ENCODE results near the gene CST9L.

Gene CST9L
- 0 reads per million in 3 experiments for total RNA-seq

GRCh38 chr20:23568320-23568970 lies at the start of gene CST9L:
Gene CST9L, minus strand, starts transcription at chr20:23568484. Its CDS starts 34 bp downstream, at chr20:23568450.
- DNase-seq, result no peak

GRCh38 chr20:23614163-23614562 lies 45.9 kb upstream of the CST9L start:
- DNase-seq, result no peak

DNA sequence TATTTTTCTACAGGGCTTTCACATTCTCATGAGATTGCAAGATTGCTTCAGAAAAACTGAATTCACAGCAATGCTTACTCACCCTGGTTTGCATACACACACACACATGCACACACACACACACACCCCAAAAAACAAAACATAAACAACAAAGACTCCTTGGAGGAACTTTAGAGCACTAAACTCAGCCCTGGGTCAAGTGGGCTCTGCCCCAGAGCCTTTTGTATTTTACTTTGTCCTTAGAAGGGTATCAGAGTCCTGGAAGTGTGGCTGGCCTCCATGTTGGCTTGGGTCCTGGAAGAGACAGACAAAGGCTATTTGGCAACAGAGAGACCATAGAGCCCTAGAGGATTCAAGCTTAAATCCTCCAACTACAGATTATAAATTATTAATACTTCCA lies 45.4 kb upstream of the CST9L start:
- no peak for DNase-seq

DNA sequence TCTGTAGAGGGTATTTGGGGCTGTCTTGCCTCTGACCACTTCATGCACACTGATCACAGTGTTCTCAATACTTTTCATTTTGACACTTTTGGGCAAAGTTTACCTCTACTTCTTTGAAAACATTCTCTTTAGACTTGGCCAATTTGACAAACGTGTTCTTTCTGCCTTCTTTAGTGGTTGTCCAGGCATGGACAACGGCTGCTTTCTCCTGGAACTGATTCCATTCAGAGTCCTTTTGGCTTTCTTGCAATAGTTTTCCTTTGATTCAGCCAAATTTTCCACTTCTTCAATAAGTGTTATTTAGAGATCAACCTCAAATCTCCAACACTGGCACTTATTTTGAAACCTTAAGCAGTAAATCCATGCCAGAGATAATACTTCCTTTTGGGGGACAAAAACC lies 44.1 kb upstream of the CST9L start:
- no peak for DNase-seq

GRCh38 chr20:23609486-23610109 lies 41.3 kb upstream of the CST9L start:
- no peak for DNase-seq

GRCh38 chr20:23608251-23608846 lies 40.1 kb upstream of the CST9L start:
- DNase-seq, result no peak

DNA sequence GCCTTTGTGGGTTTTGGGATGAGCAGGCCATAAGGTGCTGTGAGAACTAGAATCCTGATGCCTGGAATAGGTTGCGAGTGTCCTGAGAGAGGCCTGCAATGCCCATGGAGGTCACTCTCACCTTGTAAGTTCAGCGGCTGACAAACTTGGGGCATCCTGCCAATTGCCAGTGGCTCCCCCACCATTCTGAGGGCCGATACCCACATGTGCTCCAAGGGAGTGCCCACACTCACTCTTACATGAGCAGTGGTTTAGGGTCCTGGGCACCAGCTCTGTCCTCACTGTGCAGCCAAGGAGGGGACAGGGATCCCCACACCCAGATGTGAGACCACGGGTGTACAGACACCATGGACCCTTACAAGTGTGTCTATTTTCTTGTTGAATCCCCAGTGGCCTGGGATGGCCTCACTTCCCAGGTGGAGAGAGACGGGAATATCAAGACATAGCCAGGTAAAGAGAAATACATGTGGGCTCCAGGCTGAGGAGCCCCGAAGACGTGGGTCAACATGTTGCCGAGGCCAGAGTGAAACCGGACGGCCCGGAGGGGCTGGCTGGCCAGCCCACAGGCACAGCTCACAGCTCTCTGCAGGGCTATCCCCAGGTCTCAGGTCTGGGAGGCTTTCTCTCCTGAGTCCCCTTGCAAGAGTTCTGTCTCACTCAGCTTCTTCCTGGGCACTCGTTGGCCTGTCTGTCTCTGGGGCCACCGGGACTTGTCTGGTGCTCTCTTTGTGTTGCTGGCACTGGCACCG lies 39.4 kb upstream of the CST9L start:
- no peak for DNase-seq

GRCh38 chr20:23606652-23607049 lies 38.4 kb upstream of the CST9L start:
- DNase-seq, result peak; percentile 34

DNA sequence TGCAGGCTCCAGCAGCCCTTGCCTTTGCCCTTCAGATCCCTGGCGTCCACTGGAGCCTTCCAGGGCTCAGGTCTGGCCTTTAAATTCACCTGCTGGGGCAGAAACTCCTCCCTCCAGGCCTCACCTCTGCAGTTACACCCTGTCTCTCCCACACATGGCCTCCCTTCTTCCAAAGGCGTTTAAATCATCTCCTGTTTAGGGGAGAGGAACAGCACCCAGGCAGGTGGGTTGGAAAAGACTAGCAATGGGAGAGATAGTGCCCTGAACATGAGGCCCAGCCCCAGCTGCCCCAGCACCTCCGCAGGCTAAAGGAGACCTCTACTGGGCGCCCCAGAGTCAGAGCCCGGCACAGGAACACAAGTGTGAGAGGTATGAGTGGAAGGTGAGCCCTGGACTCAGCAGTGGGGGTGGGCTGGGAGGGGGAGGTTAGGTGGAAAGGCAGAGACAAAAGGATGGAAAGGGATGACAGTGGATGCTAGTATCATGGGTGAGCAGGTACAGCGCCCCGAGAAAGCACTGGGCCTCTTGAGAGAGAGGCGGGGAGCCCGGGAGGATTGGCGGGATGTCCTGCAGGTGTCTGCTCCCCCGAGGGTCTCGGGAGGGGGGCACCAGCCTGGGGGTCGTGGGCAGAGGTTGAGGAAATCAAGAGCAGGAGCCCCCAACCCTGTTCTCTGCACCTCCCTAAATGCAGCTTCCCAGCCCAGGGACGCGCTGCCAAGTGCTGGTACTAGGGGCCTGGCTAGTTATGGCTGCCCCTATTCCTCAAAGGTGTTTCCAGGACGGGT lies 37.8 kb upstream of the CST9L start, which contains the start of gene CST9:
Gene CST9 (minus strand): TSS at position 51 of the 785 bp plus-strand sequence. CDS start 53 bp downstream, outside the sequence.
- DNase-seq, result no peak

GRCh38 chr20:23604306-23604705 lies 36.0 kb upstream of the CST9L start:
- no peak for DNase-seq

- DNase-seq, result no peak
Observed at GRCh38 chr20:23603321-23603720, 35.0 kb upstream of the CST9L start.

DNA sequence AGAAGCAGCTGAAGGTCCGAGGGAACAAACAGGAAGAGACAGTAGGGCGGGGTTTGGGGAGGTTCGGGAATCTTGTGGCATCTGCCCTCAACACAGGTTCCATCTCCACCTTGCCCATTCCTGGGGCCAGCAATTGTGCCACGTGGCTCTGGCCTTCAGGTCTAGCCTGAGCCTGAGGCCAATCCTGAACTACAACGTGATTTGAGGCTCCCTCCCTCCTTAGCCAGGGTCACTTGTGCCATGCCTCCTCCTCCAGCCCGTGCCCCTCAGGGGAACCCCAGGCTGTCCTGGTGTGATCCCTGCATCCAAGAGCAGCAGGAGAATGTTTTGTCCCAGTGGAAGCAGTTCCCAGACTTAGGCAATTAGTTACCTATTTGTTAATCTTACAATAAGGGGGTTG lies 34.4 kb upstream of the CST9L start:
- DNase-seq, result no peak

DNA sequence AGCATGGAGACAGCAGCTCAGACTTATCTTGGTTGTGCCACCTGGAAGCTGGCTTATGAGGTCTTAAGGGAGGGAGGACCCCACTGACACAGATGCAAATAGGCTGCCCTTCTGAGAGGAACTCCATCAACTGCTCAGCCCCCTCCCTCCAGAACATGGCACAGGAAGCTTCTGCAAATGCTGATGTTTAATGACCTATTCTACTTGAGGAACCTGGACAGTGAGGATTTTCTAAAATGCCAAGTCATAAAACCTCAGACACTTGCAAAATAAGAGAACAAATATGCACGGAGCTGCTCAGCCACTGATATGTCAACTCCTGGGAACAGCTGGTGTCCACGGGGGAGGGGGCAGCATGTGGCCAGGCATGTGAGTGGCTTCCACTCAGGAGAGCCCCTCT lies 34.0 kb upstream of the CST9L start:
- DNase-seq, result no peak

GRCh38 chr20:23601715-23602114 lies 33.4 kb upstream of the CST9L start:
- no peak for DNase-seq

GRCh38 chr20:23598481-23598880 lies 30.2 kb upstream of the CST9L start:
- no peak for DNase-seq

DNA sequence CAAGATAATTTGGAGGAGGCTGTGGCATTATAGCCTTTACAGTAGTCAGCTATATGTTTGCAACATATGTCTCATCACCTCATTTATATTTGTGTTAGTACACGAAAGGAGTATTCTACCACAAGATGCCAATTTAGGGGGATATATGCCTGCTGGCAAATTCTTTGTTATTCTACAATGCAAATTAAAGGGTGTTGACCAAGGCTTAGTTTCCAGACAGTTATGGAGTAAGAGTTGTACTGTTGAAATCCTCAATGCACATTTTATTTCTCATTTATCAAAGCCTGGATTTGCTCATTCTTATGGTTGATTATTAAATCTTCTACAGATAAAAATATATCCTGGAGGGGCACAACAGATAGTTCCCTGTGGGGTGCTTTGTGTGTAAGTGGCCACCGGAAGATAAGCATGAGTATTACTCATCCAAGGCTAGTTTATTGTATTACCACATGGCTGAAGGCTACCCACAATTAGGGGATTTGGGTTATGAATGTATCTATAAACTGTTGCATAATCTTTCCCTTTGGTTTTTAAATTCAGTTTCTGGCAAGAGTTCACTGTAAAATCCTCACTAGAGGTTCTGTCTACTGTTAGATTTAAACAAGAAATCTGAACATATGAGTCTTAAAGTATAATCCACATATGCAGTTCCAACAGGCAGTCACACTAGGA lies 28.4 kb upstream of the CST9L start:
- no peak for DNase-seq

DNA sequence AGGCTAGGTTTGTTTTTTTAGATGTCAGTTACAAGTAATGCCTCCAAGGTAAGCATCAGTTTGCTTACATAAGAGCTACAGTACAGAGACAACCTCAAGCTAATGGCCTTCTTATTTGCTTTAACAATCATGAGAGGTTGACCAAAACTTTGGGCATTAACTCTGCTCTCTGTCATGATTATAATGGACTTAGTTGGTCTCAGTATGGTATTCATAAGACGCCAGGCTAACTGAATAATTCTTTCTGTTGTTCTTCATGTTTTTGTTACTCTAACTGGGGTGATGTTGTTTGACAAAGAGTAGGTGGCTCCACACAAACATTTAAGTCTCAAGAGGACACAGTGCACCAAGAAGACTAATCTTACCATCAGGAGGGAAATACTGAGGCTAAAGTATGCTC lies 27.7 kb upstream of the CST9L start:
- DNase-seq, result no peak

DNA sequence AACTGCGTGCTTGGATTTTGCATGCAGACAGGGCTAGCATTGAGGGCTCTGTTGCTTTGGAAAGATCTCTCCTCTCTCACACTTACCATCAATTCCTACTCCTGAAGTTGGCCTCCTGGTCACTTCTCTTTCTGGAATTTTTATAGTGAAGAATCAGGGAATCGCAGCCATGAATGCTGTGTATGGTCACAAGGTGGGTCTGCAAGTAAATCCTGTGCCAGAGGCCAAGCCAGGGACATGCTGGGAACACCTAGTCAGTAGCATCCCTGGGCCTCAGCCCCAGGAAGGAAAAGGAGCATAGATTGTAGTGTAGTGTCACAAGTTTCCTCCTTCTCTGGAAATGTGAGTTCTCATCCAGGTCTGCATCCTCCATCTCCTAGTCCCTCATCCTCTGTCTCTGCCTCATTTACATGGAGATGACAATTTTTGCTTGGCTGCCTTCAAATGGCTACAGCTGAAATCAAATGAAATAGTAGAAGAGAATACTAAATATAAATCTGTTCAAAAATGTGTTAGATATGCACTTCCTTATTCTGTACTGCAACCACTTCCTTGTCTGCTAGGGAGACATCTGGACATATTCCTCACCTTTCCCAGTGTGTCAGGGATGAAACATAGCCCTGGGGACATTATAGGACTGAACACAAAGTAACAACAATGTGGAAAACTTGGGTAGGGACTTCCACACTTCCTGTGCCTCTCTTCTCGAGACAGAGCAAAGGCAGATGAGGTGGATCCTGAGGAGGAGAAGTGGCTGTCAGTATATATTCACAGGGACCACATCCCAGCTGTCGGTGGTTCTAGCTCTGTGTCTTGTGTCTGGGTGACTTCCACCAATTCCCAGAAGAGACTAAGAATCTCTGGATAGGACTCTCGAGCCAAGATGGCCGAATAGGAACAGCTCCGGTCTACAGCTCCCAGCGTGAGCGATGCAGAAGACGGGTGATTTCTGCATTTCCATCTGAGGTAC lies 20.4 kb upstream of the CST9L start:
- no peak for DNase-seq

DNA sequence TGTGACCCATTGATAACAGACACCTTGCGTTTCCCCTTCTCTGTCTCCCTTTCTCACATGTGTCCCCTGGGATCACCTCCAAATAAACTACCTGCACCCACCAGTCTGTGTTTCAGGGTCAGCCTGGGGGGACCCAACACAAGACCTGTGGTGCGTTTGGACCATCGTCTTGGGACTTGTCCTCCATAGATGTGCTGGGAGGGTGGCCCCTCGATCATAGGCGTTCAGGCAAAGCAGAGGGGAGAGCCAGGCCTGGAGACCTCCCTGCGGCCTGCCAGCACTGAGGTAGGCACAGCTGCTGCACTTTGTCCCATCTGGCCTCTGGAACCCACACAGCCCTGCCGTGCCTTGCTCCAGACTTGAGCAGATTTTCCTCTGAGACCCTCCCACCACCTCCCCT lies 19.3 kb upstream of the CST9L start:
- no peak for DNase-seq

GRCh38 chr20:23586735-23587525 lies 18.6 kb upstream of the CST9L start:
- DNase-seq, result no peak
